ENCODE data around the gene TMEM247.
"Not testable (repeated sequence)": the region's sequence is repeated elsewhere in the genome, so short reads cannot be mapped to it uniquely, and the experiment has no call there.

The TMEM247 gene

DNA sequence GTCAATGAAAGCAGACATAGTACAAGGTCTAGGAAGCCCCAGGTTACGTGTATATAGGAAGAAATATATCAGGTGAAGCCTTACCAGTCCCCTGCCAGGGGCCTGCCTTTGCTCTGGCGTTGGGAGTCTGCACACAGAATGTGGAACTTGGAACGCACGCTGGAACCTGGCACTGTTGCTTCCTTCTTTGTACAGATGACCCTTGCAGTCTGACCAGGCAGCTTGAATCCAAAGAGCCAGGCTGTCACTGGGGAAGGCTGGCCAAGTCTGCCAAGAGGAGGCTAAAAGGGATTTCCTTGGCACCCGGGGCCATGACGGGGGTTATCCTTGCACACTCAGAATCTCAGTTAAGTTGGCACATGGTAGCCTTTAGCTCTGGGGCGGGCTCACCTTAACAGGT, 39.5 kb downstream of the TMEM247 start:
- Histone ChIP-seq H3K36me3 (ENCODE audit: control insufficient read depth in 1 of 2, insufficient read depth in 2 of 2, low read length in 2 of 2) (no peaks in the 10 kb centered on the region), H3K4me3 (ENCODE audit: low read depth in 1 of 2, low read length in 2 of 2) (no peak overlapping the region), H3K4me1 (ENCODE audit: control insufficient read depth in 1 of 2, insufficient read depth in 2 of 2, low read length in 2 of 2) (no peaks in the 10 kb centered on the region), H3K27me3 (ENCODE audit: low read depth, low read length) (no peaks in the 10 kb centered on the region), H3K27ac (ENCODE audit: low read length) (no peak overlapping the region), H3K9me3 (ENCODE audit: control insufficient read depth in 1 of 2, low read length in 2 of 2) (peaks cover 0 to 12% of the 10 kb centered on the region in 2 donors)

DNA sequence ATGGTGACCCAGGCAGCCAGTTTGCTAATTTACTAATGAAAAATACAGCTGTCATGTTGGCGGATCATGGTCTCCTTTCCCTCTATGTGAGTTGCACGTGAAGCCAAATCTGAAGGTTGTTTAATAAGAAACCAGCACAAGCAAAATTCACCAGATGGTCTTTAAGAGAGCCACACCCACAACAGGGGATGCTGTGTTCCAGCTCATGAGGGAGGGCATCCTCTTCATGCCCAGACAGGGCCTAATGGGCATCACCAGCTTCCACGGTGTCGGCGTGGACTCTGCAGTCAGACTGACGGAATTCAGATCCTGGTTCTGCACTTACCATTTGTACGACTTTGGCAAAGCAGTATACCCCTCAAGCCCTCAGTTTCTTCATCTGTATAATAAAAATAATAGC, 39.9 kb downstream of the TMEM247 start:
- Histone ChIP-seq H3K4me1 (ENCODE audit: control insufficient read depth in 1 of 2, insufficient read depth in 2 of 2, low read length in 2 of 2) (no peaks in the 10 kb centered on the region), H3K27ac (ENCODE audit: low read length) (no peak overlapping the region), H3K27me3 (ENCODE audit: low read depth, low read length) (no peaks in the 10 kb centered on the region), H3K4me3 (ENCODE audit: low read depth in 1 of 2, low read length in 2 of 2) (no peak overlapping the region), H3K9me3 (ENCODE audit: control insufficient read depth in 1 of 2, low read length in 2 of 2) (peaks cover 0 to 12% of the 10 kb centered on the region in 2 donors), H3K36me3 (ENCODE audit: control insufficient read depth in 1 of 2, insufficient read depth in 2 of 2, low read length in 2 of 2) (no peaks in the 10 kb centered on the region)

DNA sequence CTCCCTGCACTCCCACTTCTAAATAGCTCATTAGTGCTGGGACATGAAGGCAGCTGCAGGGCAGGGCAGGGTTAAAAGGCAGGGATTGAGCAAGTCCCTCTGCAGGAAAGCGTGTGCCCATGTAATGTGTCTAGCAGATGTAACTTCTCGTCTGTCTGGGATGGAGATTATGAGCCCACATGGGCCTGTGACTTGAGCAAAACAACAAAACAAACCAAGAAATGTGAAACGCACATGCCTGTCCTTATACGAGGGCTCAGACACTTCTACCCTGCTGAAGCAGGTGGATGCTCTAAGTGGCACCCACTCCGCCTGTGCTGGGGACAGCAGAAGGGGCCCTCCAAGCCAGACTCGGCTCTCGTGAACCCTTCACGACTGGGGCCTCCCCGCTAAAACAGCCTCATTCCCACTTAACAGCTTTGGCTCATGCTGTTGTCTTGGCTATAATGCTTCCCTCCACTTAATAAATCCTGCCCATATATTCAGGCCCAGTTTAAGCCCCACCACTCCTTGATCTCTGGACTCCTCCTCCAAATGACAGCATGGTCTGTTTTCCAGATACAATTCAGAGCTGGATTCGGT, 40.9 kb downstream of the TMEM247 start:
- Histone ChIP-seq H3K9me3 (ENCODE audit: control insufficient read depth in 1 of 2, low read length in 2 of 2) (peaks cover 0 to 6% of the 10 kb centered on the region in 2 donors), H3K4me3 (ENCODE audit: low read depth in 1 of 2, low read length in 2 of 2) (no peak overlapping the region), H3K4me1 (ENCODE audit: control insufficient read depth in 1 of 2, insufficient read depth in 2 of 2, low read length in 2 of 2) (no peaks in the 10 kb centered on the region), H3K27ac (ENCODE audit: low read length) (no peak overlapping the region), H3K27me3 (ENCODE audit: low read depth, low read length) (no peaks in the 10 kb centered on the region), H3K36me3 (ENCODE audit: control insufficient read depth in 1 of 2, insufficient read depth in 2 of 2, low read length in 2 of 2) (no peaks in the 10 kb centered on the region)

DNA sequence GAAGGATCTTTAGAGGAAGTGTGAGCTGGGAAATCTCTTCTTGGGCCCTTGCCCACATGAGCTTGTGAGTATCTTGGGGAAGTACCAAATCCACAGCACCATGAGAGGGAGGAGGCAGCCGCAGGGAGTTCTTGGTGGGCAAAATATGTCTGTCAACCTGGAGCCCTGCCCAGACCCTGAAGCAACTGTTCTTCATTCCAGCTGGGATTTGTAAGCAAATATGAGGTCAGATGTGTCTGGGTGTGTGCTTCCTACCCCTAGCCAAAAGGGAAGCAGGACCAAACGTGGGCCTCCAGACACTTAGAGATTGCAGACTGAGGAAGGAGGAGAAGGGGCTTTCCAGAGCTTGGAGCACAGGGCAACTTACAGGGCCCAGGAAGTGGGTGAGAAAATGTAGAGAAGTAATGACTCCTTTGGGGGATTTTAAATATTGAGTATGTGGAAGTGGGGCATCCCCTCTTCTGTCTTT, 41.9 kb downstream of the TMEM247 start:
- Histone ChIP-seq H3K4me3 (ENCODE audit: low read depth in 1 of 2, low read length in 2 of 2) (no peak overlapping the region), H3K27ac (ENCODE audit: low read length) (no peak overlapping the region), H3K9me3 (ENCODE audit: control insufficient read depth in 1 of 2, low read length in 2 of 2) (peaks cover 0 to 1% of the 10 kb centered on the region in 2 donors), H3K27me3 (ENCODE audit: low read depth, low read length) (no peaks in the 10 kb centered on the region), H3K36me3 (ENCODE audit: control insufficient read depth in 1 of 2, insufficient read depth in 2 of 2, low read length in 2 of 2) (no peaks in the 10 kb centered on the region), H3K4me1 (ENCODE audit: control insufficient read depth in 1 of 2, insufficient read depth in 2 of 2, low read length in 2 of 2) (no peaks in the 10 kb centered on the region)

DNA sequence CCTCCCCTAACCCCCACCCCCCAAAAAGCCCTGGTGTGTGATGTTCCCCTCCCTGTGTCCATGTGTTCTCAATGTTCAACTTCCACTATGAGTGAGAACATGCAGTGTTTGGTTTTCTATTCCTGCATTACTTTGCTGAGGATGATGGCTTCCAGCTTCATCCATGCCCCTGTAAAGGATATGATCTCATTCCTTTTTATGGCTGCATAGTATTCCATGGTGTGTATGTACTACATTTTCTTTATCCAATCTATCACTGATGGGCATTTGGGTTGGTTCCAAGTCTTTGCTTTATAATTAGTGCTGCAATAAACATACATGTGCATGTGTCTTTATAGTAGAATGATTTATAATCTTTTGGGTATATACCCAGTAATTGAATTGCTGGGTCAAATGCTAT, 43.0 kb downstream of the TMEM247 start:
- H3K36me3 ChIP-seq (ENCODE audit: control insufficient read depth in 1 of 2, insufficient read depth in 2 of 2, low read length in 2 of 2); H3K9me3 ChIP-seq (ENCODE audit: control insufficient read depth in 1 of 2, low read length in 2 of 2); H3K27me3 ChIP-seq (ENCODE audit: low read depth, low read length); H3K27ac ChIP-seq (ENCODE audit: low read length); H3K4me1 ChIP-seq (ENCODE audit: control insufficient read depth in 1 of 2, insufficient read depth in 2 of 2, low read length in 2 of 2); H3K4me3 ChIP-seq (ENCODE audit: low read depth in 1 of 2, low read length in 2 of 2): not testable (repeated sequence)

DNA sequence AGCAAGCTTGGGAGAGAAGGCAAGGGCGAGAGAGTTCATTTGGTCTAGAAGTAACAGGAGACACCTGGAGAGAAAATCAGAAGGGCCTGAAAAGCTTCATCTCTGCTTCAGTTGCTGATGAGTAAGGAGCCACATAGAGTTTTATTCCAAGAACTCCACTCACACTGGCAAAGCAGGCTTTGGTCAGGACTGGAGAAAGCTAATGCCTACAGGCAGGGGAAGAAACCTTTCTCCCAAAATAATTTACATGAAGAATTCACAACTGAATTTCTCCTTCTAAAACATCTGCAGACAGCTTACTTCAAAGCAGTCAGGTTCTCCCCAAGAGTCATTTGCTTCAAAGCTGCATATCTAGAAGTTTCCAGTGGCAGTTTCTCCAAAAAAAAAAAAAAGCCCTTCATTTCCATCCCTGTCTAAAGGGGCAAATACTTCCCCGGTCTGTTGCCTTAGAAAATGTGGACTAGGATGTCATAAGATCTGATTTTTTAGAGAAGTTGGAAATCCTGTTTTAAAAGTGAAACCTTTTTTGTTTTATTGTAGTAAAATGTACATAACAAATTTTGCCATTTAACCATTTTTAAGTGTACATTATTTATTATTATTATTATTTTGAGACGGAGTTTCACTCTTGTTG, 46.3 kb downstream of the TMEM247 start:
- Histone ChIP-seq H3K9me3 (ENCODE audit: control insufficient read depth in 1 of 2, low read length in 2 of 2) (no peaks in the 10 kb centered on the region), H3K27me3 (ENCODE audit: low read depth, low read length) (no peaks in the 10 kb centered on the region), H3K4me1 (ENCODE audit: control insufficient read depth in 1 of 2, insufficient read depth in 2 of 2, low read length in 2 of 2) (no peaks in the 10 kb centered on the region), H3K36me3 (ENCODE audit: control insufficient read depth in 1 of 2, insufficient read depth in 2 of 2, low read length in 2 of 2) (no peaks in the 10 kb centered on the region), H3K4me3 (ENCODE audit: low read depth in 1 of 2, low read length in 2 of 2) (no peak overlapping the region), H3K27ac (ENCODE audit: low read length) (no peak overlapping the region)

DNA sequence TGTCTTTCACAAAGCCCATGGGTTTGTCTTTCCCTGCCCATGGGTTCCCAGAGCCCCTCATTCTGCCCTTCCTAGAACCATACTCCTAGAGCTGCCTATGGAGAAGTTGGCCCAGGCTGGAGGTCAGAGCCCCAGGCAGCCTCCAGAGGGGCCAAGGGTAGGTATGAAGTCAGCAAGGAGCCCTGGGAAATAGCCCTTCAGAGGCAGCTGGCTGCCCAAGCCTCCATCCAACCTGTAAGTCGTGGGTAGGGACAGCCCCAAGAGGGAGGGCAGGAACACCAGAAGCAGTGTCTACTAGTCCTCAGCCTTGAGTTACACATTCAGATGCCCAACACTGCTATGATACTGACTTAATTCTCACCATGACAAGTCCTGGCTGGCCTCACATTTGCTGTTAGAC, 49.5 kb downstream of the TMEM247 start:
- H3K4me3 ChIP-seq (ENCODE audit: low read depth in 1 of 2, low read length in 2 of 2): no peak overlapping the region
- H3K27ac ChIP-seq (ENCODE audit: low read length): no peak overlapping the region
- H3K27me3 ChIP-seq (ENCODE audit: low read depth, low read length): no peaks in the 10 kb centered on the region
- H3K4me1 ChIP-seq (ENCODE audit: control insufficient read depth in 1 of 2, insufficient read depth in 2 of 2, low read length in 2 of 2): no peaks in the 10 kb centered on the region
- H3K36me3 ChIP-seq (ENCODE audit: control insufficient read depth in 1 of 2, insufficient read depth in 2 of 2, low read length in 2 of 2): no peaks in the 10 kb centered on the region
- no peaks in the 10 kb centered on the region for H3K9me3 ChIP-seq (ENCODE audit: control insufficient read depth in 1 of 2, low read length in 2 of 2)

DNA sequence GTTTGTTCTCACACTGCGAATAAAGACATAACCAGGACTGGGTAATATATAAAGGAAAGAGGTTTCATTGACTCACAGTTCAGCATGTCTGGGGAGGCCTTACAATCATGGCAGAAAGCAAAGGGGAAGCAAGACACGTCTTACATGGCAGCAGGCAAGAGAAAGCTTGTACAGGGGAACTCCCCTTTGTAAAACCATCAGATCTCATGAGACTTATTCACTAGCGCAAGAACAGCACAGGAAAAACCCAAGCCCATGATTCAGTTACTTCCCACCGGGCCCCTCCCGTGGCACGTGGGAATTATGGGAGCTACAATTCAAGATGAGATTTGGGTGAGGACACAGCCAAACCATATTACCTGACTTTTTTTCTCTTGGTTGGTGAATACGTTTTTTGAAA, 51.3 kb downstream of the TMEM247 start:
- Histone ChIP-seq H3K9me3 (ENCODE audit: control insufficient read depth in 1 of 2, low read length in 2 of 2) (no peaks in the 10 kb centered on the region), H3K36me3 (ENCODE audit: control insufficient read depth in 1 of 2, insufficient read depth in 2 of 2, low read length in 2 of 2) (no peaks in the 10 kb centered on the region), H3K27ac (ENCODE audit: low read length) (no peak overlapping the region), H3K4me3 (ENCODE audit: low read depth in 1 of 2, low read length in 2 of 2) (no peak overlapping the region), H3K4me1 (ENCODE audit: control insufficient read depth in 1 of 2, insufficient read depth in 2 of 2, low read length in 2 of 2) (no peaks in the 10 kb centered on the region), H3K27me3 (ENCODE audit: low read depth, low read length) (no peaks in the 10 kb centered on the region)

DNA sequence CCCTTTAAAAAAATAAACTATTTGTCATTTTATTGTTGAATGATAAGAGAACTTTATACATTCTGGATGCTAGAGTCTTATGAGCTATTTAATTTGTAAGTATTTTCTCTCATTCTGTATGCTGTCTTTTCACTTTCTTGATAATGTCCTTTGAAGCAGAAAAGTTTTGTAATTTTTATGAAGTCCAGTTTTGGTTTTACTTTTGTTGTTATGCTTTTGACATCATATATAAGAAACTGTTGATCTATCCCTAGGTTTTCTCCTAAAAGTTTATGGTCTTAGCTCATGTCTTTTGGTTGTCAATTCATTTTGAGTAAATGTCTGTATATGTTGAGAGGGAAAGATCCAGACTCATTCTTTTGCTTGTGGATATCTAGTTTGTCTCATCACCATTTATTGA, 52.5 kb downstream of the TMEM247 start:
- H3K27me3 ChIP-seq (ENCODE audit: low read depth, low read length): no peaks in the 10 kb centered on the region
- H3K4me1 ChIP-seq (ENCODE audit: control insufficient read depth in 1 of 2, insufficient read depth in 2 of 2, low read length in 2 of 2): no peaks in the 10 kb centered on the region
- H3K36me3 ChIP-seq (ENCODE audit: control insufficient read depth in 1 of 2, insufficient read depth in 2 of 2, low read length in 2 of 2): no peaks in the 10 kb centered on the region
- no peaks in the 10 kb centered on the region for H3K9me3 ChIP-seq (ENCODE audit: control insufficient read depth in 1 of 2, low read length in 2 of 2)
- H3K27ac ChIP-seq (ENCODE audit: low read length): no peak overlapping the region
- H3K4me3 ChIP-seq (ENCODE audit: low read depth in 1 of 2, low read length in 2 of 2): no peak overlapping the region

Measured in muscle layer of duodenum (tissue), 2 donors.